GM21526 (cell line): Measurements from ENCODE around the gene RBMS3.
"Not testable (repeated sequence)": the region's sequence is repeated elsewhere in the genome, so short reads cannot be mapped to it uniquely, and the experiment has no call there.

ENCODE experiments used
- ATAC-seq: cut with Tn5 transposase; IDR thresholded peaks from one replicate; pipeline ENCODE4 v1.9.1; 2021; ENCODE audit warnings: moderate library complexity; ENCODE audit not compliant: unreplicated experiment, low FRiP score

RBMS3 gene

DNA sequence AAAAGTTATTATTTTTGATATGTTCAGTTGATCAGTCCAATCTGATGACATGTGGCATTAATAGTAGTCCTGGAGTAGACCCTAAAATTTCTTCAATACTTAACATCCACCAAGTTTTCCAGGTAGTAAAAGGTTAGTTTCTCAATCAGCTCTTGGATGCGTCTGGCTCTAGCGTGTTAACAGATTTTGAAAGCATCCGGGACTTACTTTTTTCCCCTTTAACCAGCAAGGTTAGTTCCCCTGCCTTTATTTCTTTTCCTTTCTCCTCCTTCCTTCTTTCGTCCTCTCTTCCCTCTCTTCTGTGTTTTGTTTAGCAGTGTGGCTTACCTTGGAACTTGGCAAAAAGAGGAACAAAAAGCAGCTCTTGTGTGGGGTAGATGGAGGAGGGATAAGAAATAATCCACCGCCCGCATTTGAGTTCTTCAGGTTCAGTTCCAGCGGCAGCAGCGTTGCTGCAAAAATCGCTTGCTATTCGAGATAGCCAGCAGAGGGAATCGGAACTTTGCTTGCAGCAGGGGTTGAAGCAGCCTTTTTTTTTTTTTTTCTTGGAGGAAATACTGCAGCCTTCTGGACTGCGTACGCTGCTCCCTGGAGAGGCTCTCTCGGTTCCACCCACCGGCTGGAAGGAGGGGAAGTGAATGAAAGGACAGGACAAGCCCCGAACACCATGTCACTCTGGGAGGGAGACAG lies at the start of gene RBMS3:
Gene RBMS3, plus strand, starts transcription at position 668 of the 690 bp plus-strand sequence.
- ATAC-seq: peak; percentile 42

DNA sequence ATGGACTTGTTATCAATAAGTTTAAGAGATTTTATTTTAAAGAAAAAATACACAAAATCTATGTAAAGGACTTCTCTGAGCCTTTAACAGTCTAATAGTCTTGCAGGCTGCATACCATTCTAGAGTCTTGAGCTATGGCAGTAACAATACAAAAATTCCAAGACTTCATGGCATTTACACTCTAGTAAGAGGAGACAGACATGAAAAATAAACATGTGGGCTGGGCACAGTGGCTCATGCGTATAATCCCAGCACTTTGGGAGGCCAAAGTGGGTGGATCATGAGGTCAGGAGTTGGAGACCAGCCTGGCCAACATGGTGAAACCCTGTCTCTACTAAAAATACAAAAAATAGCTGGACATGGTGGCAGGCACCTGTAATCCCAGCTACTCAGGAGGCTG lies 47.7 kb upstream of the RBMS3 start:
- not testable (repeated sequence) for ATAC-seq

DNA sequence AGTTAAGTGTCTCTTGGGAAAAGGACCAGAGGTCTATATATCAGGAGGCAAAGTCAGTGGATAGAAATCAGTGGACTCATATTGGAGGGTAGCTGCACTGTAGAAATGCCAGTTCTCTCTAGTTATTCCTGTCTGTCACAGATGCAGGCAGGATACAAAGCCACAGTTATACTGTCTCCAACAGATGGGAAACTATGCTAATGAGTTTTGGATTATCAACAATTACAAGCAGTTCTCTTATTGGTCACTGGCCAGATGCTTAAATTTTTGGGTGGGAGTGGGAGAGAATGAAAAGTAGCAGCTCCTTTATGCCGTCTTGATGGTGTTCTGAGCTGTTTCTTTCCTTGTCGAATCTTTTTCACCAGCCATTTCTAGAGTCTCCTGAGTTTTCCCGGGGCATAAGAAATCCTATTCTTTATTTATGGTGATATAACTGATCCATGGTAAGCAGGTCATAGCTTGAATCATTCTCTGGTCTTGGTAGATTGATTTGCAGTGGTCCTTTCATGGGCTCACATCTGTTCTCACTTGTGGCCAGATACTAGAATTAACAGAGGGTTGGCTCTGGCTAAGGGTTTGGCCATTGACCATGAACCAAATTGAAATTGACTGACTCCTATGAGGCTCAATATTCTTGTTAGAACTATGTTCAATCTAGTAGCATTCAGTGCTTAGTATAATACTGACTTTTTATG lies 44.6 kb upstream of the RBMS3 start:
- no peak for ATAC-seq

DNA sequence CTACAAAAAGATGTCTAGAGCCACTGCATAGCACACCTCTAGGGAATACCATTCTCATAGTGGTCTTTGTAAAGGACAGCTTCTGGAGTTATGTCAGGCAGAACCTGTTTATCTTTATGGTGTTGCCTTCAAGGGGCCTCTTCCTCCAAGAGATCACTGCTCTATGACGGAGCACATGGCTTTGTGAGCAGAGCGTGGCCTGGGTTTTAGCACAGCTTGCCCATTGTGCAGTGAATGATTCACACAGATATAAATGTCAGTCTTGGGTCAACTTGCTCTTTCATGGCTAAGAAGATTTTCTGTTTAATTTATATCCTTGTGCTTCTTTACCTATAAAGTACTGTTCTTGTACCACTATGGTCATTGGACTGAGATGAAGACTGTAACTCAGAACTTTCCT lies 41.5 kb upstream of the RBMS3 start:
- ATAC-seq: no peak

DNA sequence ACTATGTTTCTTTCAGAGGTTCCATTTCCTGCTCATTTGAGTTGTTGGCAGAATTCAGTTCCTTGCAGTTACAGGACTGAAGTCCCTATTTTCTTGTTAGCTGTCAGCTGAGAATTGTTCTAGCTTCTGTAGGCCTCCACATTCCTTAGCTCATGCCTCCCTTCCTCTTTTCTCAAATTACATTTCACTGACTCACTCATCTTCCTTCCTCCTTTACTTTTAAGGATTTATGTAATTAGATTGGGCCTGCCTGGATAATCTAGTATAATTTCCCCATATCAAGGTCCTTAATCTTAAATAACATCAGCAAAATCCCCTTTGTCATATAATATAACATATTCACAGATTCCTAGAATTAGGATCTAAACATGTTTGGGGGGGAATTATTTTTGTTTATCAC lies 40.6 kb upstream of the RBMS3 start:
- ATAC-seq: no peak

DNA sequence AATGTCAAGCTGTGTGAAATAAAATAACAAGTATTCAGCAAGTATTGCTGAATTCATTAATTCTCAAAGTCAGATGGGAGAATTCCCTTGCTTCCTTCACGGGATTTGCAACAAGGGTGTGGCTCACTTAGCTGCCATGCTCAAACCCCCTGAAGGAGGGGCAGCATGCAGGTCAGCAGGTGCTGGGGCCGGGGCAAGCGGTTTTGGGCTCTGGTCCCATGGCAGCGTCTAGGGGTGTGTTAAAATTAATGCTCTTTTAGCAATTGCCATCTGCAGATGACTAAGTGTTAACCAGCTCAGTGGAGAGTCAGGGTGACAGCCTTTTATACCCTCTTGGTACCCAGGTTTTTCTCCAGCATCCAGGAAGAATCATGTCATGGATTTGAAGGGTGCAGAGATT lies 40.0 kb upstream of the RBMS3 start:
- no peak for ATAC-seq

DNA sequence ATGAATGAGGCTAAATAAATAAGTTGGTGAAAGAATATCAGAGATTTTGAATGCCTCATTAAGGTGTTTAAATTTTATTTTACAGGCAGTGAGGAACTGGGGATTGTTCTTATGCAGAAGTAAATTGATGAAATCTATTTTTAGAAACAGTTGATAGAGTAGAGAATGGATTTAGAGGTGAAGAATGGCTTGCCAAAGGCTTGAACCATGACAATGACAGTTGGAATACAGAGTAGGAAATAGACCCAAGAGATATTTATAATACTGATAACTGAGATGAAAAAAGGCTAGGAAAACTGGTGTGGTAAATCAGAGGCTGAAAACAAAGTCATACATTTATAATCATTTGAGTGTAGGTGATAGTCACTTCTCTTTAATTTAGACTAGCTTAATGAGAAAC lies 39.0 kb upstream of the RBMS3 start:
- no peak for ATAC-seq

DNA sequence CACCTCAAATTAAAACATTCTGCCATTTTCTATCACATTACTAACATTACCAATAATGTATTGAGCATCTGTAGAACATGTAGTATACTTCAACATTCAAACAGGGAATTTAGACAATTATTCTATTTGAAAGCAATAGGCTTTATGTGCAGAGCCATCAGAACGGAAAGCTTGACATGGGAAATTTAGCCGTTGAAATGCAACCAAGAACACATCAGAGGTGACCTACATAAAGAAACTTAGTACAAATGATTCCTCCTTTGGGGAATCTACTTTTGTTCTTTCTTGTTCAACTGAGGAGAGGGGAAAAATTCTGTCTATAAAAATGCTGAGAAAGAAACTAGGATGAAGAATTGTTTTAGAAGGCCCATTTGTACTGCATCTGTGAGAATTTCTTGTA lies 38.6 kb upstream of the RBMS3 start:
- no peak for ATAC-seq

DNA sequence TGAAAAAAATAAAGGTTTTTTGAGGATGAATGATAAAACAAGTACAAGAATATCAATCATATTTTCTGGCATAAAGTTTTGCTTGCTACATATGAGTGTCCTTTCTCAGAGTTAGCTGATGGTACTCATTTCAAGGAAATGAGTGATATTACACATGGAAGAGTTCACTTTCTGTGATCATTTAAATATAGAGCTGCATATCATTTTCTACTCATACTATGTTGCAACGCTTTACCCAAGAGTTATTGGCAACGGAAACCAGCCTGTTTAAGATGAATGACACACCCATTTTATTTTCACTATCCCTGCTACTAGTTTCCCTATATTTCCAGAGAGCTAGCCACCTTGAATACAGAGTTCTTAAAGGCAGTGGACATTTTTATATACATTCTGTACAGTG lies 35.4 kb upstream of the RBMS3 start:
- no peak for ATAC-seq

DNA sequence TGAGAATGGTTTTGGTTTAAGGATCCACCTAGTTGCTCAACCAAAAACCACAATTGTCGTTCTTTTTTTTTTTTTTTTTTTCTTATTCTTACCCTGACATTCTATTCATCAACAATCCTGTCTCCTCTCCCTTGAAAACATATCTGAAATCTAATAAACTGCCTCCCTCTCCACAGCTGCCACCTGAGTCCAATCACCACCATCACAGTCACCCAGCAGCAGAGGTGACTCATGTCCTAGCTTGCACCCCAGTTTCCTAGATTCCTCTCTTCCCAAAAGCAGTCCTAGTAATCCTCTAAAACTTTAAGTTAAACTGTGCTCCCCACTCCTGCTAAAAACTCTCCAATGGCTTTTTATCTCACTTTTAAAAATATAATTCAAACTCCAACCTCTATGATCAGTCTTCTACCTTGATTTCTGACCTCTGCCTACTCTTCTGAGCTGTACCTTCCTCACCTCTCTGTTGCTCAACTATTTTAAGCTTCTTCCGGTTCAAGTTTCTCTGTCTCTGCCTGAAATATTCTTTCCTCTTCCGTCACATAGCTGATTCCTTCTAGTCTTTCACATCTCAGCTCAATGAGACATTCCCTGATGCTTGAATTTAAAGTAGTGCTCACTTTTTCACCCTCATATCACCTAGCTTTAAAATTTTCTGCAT lies 33.7 kb upstream of the RBMS3 start:
- no peak for ATAC-seq

DNA sequence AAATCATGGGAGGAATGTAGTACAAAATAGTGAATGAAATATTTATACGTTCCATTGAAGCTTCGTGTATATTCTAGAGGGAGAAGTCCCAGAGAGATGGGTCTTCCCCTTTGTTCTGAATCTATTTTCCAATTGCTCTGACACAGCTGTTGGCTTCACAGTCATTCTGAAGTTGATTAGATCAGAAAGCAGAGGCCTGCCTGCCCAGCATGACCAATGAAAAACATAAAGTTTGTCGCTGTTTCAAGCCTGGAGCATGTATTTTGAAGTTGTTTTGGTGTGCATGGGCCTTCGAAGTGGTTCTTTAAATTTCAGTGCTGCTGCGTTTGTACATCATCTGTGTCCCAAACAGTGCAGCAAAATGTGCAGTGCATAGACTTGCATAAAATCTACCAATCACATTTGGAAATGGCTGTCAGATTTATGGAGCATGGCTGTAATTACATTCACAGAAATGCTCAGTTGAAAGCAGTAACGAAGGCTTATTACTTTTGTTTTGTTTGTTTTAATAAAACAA lies 31.0 kb upstream of the RBMS3 start:
- ATAC-seq: no peak

DNA sequence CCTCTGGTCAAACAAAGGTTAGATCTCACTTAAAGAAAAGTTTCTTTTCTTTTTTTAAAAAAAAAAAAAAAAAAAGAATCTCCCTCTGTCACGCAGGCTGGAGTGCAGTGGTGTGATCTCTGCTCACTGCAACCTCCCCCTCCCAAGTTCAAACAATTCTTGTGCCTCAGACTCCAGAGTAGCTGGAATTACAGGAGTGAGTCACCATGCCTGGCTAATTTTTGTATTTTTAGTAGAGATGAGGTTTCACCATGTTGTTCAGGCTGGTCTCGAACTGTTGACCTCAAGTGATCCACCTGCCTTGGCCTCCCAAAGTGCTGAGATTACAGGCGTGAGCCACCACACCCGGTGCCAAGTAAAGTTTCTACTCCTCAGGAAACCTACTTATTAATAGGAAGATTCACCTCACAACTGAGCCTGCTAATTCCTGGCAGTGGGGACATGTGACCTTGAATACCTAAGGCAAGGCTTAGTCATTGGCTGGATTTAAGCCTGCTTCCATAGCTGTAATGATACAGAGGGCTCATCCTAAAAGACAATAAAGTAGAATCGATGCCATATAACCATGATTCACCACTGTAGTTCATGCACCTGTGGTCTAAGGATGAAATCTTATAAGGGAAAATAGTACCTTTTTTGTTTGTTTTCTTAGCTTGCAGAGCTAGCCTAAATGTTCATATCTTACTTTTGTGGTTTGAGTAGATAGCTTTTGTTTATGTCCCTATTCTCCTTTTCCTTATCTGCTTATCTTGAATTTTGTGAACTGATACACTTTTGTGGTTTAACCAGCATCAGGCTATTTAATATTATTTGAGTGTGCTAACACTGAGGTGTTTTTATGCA lies 24.8 kb upstream of the RBMS3 start:
- ATAC-seq: no peak

DNA sequence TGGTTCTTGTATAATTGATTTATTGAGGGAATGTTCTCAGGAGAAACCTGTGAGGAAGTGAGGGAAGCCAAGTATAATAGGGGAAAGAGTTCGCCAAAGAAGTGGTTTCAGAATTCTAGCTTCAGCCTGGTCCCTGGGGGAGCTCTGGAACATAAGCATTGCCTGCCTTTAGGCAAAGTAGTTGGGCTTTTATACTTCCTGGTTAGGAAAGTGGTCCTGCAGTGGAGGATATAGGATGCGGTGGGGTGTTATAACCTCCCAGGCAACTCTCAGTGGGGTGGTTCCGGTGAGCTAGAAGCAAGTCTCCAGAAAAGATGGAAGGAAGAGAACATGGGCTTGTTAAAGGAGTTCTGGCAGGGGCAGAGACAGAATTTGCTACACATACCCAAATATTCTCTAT lies 22.7 kb upstream of the RBMS3 start:
- no peak for ATAC-seq

DNA sequence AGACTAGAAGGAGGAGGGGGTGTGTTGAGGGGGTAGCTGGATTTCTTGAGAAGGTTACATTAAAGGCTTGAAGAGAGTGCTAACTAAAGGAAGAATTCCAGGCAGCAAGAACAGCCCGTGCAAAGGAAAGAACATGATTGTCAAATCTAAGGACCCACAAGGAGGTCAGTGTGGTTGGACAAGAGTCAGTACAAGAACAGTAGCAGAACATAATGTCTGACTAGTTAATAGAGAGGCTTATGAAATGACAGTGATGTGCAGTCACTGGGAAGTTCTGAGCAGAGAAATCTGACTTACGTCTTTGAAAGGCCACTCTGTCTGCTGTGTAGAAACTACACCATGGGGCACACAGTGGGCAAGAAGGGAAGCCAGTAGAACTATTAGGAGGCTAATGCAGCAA lies 19.8 kb upstream of the RBMS3 start:
- no peak for ATAC-seq

DNA sequence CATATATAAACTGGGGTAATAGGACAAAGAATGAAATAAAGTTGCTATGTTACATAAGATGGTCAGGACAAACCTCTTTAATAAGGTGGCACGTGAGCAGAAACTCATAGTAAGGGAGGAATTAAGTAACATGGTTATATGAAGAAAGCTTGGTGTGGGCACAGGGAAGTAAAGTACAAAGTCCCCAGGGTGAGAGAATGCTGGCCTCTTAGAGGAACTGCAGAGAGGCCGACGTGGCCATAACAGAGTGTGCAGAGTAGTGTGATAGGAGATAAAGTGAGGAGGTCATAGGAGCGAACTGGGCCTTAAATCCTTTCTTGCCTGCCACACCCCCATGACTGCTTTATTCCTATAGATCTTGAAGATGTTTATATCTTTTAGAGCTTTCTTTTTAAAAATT lies 17.4 kb upstream of the RBMS3 start:
- no peak for ATAC-seq

DNA sequence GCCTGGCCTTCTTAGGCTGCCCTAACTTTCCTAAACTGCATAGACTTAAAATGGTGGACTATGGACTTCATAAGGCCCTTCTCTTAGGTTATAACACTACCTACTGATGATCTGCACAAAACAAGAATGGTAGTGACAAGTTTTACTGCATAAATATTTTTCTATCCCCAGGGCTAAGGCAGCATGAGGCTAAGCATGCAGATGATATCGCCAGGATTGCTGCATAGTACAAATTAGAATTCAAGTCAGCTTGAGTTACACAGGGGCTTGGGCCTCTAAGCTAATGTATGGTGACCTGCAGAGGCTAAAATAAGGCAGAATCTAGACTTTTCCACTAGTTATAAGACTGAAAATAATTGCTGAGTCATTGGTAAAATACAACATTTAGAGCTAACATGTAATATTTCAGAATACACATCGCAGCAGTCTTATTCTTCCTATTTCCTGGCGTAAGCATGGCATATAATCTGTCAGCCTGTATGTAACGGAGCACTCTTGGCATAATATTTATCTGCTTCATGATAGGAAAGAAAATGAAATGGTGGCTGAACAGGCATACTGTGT lies 15.3 kb upstream of the RBMS3 start:
- ATAC-seq: no peak

DNA sequence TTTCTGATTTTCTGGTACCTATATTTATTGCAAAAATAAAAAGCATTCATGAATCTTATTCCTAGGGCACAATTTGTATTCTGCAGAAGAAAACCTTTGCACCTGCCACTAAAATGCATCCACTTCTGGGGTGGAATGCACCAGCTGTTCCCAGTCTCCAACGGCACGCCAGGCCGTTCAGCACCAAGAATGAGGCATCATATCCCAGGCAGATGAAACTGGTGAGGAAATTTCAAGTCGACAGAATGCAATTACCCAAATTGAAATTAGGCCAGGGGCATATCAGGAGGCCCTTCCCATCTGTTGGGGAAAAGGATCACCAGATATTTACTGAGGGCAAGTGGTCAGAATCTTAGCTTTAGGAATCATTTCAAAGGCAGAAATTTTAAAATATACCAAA lies 13.6 kb upstream of the RBMS3 start:
- ATAC-seq: no peak

DNA sequence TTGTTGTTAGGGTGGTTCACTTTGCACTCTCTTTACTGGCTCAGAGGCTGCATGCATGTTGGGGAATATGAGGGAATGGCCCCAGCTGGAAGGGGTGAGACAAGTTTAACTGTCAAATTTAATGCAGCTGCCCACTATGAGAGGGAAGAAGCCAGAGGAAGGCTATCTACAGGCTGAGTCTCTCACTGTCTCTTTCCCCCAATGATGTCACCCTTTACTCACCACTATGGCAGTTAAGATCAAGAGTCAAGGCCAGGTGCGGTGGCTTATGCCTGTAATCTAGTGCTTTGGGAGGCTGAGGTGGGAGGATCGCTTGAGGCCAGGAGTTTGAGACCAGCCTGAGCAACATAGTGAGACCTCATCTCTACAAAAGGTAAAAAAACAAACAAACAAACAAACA lies 12.2 kb upstream of the RBMS3 start:
- ATAC-seq: no peak

DNA sequence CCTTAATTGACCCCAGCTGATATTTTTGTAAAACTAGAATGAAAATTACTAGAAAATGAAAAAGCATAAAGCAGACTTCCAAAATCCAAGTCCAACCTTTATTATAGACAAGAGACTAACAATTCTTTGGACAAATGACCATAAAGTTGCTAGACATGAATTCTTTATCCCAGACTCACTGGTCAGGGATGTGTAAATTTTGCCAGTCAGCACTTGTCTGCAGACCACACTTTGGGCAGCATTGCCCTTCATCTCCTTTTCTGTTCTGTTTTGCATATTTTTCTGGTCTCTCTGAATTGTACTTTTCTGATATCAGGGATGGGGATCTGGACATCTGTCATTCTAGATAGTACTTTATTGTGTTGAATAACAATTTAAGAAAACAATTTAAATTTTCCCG lies 10.1 kb upstream of the RBMS3 start:
- no peak for ATAC-seq

DNA sequence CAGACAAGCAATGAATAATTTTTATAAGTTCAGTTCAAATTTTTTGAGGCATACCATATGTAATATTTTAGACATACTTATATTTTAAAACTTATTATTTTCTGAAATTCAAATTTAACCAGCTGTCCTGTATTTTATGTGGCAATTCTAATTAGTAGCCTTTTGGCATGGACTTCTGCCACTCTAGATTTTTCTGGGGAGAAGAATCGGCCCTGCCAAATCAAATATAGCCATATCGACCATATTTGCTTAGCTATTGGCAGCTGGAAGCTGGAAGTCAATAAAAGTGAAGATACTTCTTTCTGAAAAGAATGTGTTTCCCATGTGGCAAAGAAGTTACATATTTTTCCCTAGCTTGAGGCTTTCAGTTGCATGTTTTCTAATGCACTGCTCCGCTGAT lies 9.4 kb upstream of the RBMS3 start:
- no peak for ATAC-seq

DNA sequence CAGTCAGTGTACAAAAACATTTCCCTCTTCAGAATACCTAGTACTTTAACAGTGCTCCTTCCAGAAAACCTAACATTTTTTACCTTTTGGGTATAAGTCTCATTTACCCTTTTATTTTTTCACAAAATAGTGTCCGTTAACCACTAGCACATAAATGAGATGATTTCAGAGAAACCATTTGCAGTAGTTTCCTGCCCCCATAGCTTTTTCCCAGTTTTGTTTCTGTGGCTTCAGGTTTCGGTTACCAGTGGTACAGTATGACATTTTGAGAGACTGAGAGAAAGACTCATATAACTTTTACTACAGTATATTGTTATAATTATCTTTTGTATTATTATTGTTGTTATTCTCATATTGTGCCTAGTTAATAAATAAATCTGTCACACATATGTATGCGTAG lies 6.2 kb upstream of the RBMS3 start:
- ATAC-seq: no peak
